Kidney epithelial cell (primary cell): ENCODE data around the gene KIF25. TPM values are rescaled to one million over a fixed set of nuclear protein-coding genes. Genes with fewer than 3 reads are reported as not detected.

ENCODE experiments used
- DNase-seq: peaks from one replicate; pipeline ENCODE4 v3.0.0-alpha.2; 2010; ENCODE audit warnings: low read depth
- H3K27me3 ChIP-seq: 2 replicates; pipeline ENCODE4 v1.6.0; 2011; ENCODE audit warnings: low read length; ENCODE audit not compliant: control insufficient read depth, insufficient read depth
- H3K36me3 ChIP-seq: 2 replicates; pipeline ENCODE4 v1.5.1; 2011; ENCODE audit warnings: low read length; ENCODE audit not compliant: control insufficient read depth, insufficient read depth
- H3K4me3 ChIP-seq: 2 replicates; pipeline ENCODE4 v1.5.1; 2011; ENCODE audit warnings: low read depth, mild to moderate bottlenecking, control low read depth, low read length
- total RNA-seq: library from RNA; depleted of rRNA; stranded (reverse); fragments of >200 nt; gene quantifications from 2 replicates; pipeline ENCODE4 v1.2.3, GENCODE V29; 2015
- TF ChIP-seq, protein P1 (sequence below): IDR thresholded peaks from 2 replicates; pipeline ENCODE4 v1.5.1; 2011; ENCODE audit warnings: mild to moderate bottlenecking, moderate library complexity, low read length, control low read depth, inconsistent platforms; ENCODE audit not compliant: insufficient read depth, poor library complexity, severe bottlenecking

The KIF25 gene
- total RNA-seq, 1 donor from 2014 or later: not detected

DNA sequence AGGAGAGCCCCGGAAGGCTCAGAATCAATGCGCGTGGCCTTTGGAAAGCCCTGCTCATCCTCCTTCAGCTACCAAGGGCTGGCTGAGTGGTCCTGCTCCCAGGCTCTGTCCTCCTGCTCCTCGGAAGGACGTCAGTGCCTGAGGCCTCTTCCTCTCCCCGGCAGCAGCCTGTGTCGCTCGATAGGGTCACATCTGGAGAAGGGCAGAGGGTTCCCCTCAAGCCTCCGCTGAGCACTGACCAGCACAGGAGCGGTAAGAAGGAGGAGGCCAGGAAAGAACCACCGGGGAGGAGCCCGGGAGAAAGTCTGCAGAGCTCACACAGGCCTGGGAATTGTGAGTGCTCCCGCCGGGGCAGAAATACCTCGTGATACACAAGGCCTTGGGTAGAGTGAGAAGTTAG, 21.2 kb downstream of the KIF25 start:
- no peak for DNase-seq
- Histone ChIP-seq H3K36me3 (no peaks in the 10 kb centered on the region), H3K27me3 (no peaks in the 10 kb centered on the region), H3K4me3 (no peak overlapping the region)
- TF ChIP-seq, protein P1, sequence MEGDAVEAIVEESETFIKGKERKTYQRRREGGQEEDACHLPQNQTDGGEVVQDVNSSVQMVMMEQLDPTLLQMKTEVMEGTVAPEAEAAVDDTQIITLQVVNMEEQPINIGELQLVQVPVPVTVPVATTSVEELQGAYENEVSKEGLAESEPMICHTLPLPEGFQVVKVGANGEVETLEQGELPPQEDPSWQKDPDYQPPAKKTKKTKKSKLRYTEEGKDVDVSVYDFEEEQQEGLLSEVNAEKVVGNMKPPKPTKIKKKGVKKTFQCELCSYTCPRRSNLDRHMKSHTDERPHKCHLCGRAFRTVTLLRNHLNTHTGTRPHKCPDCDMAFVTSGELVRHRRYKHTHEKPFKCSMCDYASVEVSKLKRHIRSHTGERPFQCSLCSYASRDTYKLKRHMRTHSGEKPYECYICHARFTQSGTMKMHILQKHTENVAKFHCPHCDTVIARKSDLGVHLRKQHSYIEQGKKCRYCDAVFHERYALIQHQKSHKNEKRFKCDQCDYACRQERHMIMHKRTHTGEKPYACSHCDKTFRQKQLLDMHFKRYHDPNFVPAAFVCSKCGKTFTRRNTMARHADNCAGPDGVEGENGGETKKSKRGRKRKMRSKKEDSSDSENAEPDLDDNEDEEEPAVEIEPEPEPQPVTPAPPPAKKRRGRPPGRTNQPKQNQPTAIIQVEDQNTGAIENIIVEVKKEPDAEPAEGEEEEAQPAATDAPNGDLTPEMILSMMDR: no peak

DNA sequence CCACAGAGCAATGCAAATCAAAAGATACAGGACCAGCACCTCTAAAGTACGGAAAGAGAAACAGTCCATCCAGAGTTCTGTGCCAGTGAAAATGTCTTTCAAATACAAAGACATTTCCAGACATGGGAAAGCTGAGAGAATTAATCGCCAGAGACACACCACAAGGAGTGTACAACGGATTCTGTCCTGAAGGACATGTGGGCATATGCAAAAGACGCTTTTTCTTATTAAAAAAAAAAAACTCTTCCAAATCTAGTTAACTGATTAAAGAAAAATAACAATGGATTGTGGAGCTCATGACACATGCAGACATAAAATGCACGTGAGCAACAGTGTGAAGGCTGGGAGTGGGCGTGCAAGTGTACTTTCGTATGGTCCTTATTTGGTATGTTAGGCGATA, 22.8 kb downstream of the KIF25 start:
- TF ChIP-seq, protein P1: no peak
- Histone ChIP-seq H3K27me3 (no peaks in the 10 kb centered on the region), H3K36me3 (no peaks in the 10 kb centered on the region), H3K4me3 (no peak overlapping the region)
- no peak for DNase-seq

DNA sequence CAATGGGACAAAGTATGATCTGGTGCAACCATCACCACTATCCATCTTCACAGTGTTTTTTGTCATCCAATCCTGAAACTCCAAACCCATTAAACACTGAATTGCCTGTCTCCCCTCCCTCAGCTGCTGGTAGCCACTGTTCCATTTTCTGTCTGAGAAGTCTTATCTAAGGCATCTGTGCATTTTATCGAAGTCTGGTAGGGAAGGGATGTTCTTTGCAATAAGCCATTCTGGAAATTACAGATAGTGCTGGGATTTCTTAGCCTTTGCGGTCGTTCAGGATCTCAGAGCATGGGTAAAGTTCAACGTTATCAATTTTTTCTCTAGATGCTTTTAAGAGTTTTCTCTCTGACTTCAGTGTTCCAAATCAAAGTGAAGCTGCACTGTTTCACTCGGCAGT, 24.1 kb downstream of the KIF25 start:
- no peaks in the 10 kb centered on the region for H3K27me3 ChIP-seq
- no peaks in the 10 kb centered on the region for H3K36me3 ChIP-seq
- no peak overlapping the region for H3K4me3 ChIP-seq
- TF ChIP-seq, protein P1: no peak
- DNase-seq: no peak

DNA sequence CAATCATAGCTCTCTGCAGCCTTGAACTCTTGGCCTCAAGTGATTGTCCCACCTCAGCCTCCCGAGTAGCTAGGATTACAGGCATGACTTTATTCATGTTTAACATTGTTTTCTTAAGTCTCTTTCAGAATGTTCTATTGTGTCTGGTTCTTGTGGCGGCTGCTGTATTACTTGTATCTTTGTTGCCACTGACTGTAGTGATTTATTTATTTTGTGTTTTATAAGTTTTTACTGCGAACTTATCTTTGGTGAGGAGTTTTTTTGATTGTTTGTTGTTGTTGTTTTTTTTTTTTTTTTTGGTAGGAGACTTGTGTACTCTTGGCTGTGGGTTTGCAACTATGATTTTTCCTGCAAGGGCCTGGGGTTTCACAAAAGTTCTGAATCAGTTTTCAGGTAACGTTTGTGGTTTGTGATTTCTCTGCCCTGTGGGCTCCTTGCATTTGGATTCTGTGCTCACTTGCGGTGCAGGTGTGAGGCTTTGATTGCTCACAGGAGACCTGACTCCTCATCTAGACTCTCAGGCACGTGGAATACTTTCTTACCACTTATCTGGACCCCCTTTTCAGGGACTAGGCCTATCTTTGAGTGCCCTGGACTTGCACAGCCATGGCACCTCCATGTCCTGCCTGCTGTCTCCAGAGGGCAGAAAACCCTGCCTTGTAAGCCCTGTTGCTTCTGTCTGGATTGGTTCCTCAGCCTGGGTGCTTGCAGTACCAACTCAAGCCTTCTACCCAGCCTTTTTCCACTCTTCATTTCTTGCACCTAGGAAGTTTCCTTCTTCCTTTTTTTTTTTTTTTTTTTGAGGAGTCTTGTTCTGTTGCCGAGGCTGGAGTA, 25.2 kb downstream of the KIF25 start:
- DNase-seq: no peak
- H3K36me3 ChIP-seq: no peaks in the 10 kb centered on the region
- TF ChIP-seq, protein P1: no peak
- H3K27me3 ChIP-seq: no peaks in the 10 kb centered on the region
- no peak overlapping the region for H3K4me3 ChIP-seq

DNA sequence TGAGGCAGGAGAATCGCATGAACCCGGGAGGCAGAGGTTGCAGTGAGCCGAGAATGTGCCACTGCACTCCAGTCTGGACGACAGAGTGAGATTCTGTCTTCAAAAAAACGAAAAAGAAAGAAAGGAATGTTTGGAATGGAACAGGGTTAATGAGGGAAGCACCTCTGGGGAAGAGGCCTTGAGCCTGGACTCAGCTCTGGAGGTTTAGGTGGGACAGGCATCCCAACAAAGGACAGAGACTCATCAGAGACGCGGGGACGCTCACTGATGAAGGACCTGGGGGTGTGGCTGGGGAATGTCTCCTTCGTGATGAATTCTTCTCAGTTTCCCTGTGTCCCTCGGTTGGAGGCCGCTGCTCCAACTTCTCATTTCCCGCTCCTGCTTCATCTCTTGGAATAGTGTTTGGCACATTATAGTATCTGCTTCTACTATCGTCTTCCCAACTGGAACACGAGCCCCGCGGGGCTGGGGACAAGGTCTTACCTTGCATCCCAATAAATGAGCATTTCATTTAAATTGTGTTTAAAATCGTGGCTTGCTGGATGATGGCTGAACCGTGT, 27.6 kb downstream of the KIF25 start:
- Histone ChIP-seq H3K36me3 (no peaks in the 10 kb centered on the region), H3K4me3 (no peak overlapping the region), H3K27me3 (no peaks in the 10 kb centered on the region)
- TF ChIP-seq, protein P1: no peak
- DNase-seq: no peak
